SK-N-SH treated with all-trans-retinoic acid at 6 μM for 48 hours (cell line): Measurements from ENCODE around the gene FHOD3.

Experiments
- BACH2 ChIP-seq: fragments of 250-450 bp; sonication (Bioruptor Pico); IDR thresholded peaks from 2 replicates; pipeline ENCODE4 v1.9.0; 2021; ENCODE audit warnings: mild to moderate bottlenecking, borderline replicate concordance
- CSDC2 ChIP-seq: fragments of 250-450 bp; sonication (Bioruptor Pico); IDR thresholded peaks from 2 replicates; pipeline ENCODE4 v1.5.0; 2020; ENCODE audit warnings: mild to moderate bottlenecking, moderate library complexity
- ESRRG ChIP-seq: fragments of 250-450 bp; sonication (Bioruptor Pico); IDR thresholded peaks from 2 replicates; pipeline ENCODE4 v1.6.1; 2021; ENCODE audit warnings: mild to moderate bottlenecking
- OSR1 ChIP-seq: fragments of 250-450 bp; sonication (Bioruptor Pico); IDR thresholded peaks from 2 replicates; pipeline ENCODE4 v1.8.0; 2022; ENCODE audit warnings: moderate library complexity, mild to moderate bottlenecking, inconsistent platforms
- PATZ1 ChIP-seq: fragments of 250-450 bp; sonication (Bioruptor Pico); IDR thresholded peaks from 2 replicates; pipeline ENCODE4 v1.8.0; 2020; ENCODE audit warnings: mild to moderate bottlenecking, moderate library complexity, borderline replicate concordance
- PPARA ChIP-seq: fragments of 250-450 bp; sonication (Bioruptor Pico); IDR thresholded peaks from 2 replicates; pipeline ENCODE4 v1.5.0; 2020; ENCODE audit warnings: mild to moderate bottlenecking, borderline replicate concordance
- RARB ChIP-seq: fragments of 250-450 bp; sonication (Bioruptor Pico); IDR thresholded peaks from 2 replicates; pipeline ENCODE4 v1.8.0; 2021; ENCODE audit warnings: mild to moderate bottlenecking, moderate library complexity
- ZC3H10 ChIP-seq: fragments of 250-450 bp; sonication (Bioruptor Pico); IDR thresholded peaks from 2 replicates; pipeline ENCODE4 v1.5.1; 2021; ENCODE audit warnings: mild to moderate bottlenecking, moderate library complexity
- ZFP30 ChIP-seq: fragments of 450-650 bp; formaldehyde crosslinking; IDR thresholded peaks from 2 replicates; pipeline ENCODE4 v1.5.0; 2022; ENCODE audit warnings: mild to moderate bottlenecking, moderate library complexity
- ZNF565 ChIP-seq: fragments of 450-650 bp; formaldehyde crosslinking; conservative IDR thresholded peaks from 2 replicates; pipeline ENCODE4 v1.5.0; 2020; ENCODE audit warnings: low read depth, mild to moderate bottlenecking, moderate library complexity
- ZNF8 ChIP-seq: fragments of 450-650 bp; formaldehyde crosslinking; IDR thresholded peaks from 2 replicates; pipeline ENCODE4 v1.5.0; 2020; ENCODE audit warnings: mild to moderate bottlenecking, moderate library complexity

GRCh38 chr18:36307513-36307912, 10.0 kb downstream of the FHOD3 start:
- TF ChIP-seq PATZ1 (CRISPR knock-in tag) = no peak
- TF ChIP-seq ESRRG (CRISPR knock-in tag) = no peak
- TF ChIP-seq CSDC2 (CRISPR knock-in tag) = no peak
- TF ChIP-seq OSR1 = no peak
- no peak for TF ChIP-seq ZNF8 (CRISPR knock-in tag)
- TF ChIP-seq BACH2 (CRISPR knock-in tag) = no peak
- TF ChIP-seq ZNF565 (CRISPR knock-in tag) = no peak
- TF ChIP-seq RARB (CRISPR knock-in tag) = no peak
- TF ChIP-seq ZC3H10 (CRISPR knock-in tag) = no peak
- no peak for TF ChIP-seq PPARA (CRISPR knock-in tag)
- TF ChIP-seq ZFP30 (CRISPR knock-in tag) = no peak
